Stimulated activated CD4-positive, alpha-beta T cell treated with anti-CD3 and anti-CD28 coated beads, Interleukin-12 subunit alpha, Interleukin-12 subunit beta, amount 100 ng/mL, for 24 hours (primary cell): ENCODE data around the gene PEX5.

Source experiments
- DNase-seq, 2 experiments: peaks; one replicate each; pipeline ENCODE4 v3.0.0-alpha.2; 2020; ENCODE audit warnings: low read depth in 2 of 2

Gene PEX5

DNA sequence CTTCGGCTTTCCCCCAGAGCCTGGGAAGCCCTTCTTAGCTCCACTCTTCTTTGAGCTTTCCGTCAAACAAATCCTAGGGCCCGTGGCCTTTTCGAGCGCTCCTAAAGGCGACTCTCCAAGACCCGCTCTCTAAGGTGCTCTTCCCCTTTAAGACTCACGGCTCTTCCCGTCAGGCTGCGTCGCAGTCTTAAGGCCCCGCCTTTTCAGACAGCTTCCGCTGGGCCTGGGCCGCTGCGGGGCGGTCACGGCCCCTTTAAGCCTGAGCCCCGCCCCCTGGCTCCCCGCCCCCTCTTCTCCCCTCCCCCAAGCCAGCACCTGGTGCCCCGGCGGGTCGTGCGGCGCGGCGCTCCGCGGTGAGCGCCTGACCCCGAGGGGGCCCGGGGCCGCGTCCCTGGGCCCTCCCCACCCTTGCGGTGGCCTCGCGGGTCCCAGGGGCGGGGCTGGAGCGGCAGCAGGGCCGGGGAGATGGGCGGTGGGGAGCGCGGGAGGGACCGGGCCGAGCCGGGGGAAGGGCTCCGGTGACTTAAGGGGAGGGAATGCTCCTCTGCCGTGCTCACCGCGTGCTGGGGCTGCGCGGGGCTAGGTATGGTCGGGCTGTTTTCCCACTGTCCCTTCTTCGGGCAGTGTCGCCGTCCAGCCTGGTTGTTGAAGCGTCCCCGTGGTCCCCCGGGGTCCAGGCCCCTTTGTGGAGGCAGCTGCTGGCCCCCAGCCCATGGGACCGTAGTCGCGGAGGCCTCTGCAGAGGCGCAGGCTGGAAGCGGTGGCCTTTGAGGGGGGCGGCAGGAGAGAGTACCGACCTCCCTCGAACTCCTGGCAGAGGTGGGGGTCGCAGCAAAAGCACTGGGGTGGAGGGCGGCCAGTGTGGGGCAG lies at the start of gene PEX5:
Gene PEX5 (plus strand): TSS at position 289 of the 870 bp plus-strand sequence. CDS start 692 bp downstream, outside the sequence.
- DNase-seq, result peak; percentile 67 to 75

DNA sequence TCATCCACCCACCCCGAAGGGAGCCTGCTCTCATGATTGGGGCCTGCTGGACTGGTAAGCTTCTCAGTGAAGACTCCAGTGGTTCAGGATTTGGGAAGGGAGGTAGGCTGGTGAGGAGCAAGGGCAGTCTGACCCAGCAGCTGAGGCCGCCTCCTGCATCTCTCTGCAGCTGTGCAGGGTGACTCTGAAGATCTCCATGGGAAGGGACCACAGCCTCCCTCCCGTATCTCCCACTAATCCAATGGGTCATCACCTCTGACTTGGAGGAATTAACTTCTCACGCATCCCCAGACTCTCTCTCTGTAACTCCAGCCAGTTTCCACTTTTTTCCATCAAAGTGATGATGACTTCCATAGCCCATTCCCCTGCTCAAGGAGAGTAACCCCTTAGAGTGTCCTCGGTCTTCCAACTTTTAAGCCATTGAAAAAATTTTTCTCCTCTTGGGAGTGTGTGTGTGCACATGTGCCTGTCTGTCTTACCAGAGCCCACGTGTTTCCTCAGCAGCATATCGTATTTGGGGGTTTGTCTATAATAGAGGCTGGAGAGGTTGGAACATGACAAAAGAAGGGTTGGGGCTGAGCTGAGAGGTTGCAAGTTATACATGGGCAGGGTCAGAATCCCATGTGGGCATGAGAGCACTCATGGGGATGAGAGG lies 48.0 kb upstream of the PEX5 start:
- DNase-seq, result no peak

DNA sequence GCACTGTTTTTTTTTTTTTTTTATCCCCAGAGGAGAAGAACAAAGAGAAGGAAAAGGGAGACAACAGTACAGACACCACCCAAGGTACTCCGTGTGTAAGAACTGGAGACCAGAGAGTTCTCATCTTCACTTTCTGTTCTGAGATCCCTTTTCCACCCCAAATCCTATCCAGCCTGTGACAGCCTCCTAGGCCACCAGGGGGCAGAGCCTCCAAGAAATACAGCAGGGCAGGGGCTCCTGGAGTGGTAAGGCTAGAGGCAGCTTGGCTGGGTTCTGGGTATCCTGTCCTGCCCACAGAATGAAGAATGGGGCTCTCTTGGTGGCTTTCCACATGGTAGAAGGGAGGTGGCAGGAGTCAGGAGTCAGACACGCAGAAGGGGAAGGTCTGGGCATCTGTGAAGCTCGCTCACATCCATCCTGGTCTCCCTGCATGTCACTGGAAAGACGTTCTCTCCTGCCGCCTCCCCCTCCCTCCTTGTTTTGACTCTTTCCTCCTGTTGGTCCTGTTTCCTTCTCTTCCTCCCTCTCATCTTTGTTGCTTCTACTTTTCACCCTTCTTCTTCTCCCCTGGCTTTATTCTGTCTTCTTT lies 47.3 kb upstream of the PEX5 start:
- peak in 1 of 2 experiments; percentile 52 for DNase-seq

DNA sequence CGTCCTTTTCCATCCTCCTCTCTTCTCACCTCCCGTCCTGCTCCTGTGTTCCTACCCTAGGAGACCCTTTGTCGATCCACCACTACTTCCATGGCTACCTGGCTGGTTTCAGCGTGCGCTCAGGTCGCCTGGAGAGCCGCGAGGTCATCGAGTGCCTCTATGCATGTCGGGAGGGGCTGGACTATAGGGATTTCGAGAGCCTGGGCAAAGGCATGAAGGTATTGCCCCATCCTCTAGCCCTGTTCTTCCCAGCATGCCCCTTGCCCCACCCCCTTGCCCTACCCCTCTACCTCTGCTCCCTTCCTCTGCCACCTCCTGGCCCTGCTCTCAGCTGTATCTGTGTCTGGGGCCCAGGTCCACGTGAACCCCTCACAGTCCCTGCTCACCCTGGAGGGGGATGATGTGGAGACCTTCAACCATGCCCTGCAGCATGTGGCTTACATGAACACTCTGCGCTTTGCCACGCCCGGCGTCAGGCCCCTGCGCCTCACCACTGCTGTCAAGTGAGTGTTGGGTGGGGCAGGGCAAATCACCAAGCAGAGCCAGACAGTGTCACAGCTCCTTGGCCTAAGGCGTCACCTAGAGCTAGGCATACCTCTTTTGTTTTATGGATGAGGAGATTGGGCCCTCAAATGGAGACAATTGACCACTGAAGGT lies 46.5 kb upstream of the PEX5 start:
- no peak for DNase-seq

DNA sequence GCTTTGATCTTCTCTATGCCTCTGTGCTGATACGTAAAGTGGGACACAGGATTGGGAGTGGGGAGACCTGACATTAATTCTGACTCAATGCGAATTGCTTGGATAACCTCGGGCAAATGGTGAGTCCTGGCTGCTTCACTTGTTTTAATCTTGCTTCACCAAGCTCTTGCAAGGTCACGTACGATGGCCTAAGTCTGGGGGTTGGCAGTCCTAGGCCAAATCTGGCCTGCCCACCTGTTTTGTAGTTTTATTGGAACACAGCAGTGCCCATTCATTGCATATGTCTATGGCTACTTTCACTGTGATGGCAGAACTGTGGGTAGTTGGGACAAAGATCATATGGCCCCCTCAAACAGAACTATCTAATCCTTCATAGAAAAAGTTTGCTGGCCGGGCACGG lies 45.9 kb upstream of the PEX5 start:
- DNase-seq, result no peak

DNA sequence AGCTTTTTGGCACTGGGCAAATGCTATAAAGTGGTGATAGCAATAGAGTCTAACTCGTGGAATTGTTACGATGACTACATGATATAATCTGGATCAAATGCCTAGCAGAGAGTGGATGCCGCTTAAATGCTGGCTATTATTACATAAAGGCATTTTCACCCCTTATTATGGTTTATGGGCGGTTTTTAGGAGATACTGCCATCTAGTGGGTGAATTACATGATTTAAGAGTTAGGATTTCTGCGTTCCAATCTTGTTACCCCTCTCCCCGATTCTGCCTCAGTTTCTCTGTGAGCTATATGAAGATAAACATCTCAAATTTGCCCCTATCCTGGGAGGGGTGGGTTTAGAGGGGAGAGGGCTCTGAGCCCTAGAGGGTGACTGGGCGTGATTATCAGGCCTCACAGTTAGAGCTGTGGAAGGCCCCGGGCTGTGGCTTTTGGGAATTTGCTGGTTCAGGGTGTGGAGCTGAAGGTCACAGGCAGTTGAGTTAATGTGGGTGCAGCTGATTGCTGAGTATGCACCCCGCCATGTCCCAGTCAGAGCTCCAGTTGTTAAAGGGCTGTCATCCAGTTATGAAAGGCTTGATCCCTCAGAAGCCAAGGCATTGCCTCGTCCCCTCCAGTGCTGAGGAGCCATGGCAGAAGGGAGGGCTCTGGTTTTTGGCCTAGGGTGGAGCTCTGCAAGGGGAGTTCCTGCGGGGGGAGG lies 44.9 kb upstream of the PEX5 start:
- no peak for DNase-seq

DNA sequence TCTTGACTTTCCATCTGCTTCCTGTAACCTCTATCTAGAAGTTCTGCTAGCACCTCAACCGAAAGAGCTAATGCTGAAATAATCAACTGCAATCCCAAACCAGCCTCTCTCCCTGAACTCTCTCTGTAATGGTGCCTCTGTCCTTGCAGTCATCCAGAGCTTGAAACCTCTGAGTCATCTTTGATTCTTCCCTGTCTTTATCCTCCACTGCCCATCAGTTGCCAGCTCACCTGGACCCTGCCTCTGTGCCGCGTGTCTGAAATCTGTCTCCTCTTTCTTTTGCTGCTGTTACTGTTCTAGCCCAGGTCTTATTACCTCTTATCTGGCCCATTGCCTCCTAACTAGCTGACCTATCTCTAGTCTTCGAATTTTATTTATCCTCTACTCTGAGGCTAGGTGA lies 43.8 kb upstream of the PEX5 start:
- DNase-seq, result no peak

DNA sequence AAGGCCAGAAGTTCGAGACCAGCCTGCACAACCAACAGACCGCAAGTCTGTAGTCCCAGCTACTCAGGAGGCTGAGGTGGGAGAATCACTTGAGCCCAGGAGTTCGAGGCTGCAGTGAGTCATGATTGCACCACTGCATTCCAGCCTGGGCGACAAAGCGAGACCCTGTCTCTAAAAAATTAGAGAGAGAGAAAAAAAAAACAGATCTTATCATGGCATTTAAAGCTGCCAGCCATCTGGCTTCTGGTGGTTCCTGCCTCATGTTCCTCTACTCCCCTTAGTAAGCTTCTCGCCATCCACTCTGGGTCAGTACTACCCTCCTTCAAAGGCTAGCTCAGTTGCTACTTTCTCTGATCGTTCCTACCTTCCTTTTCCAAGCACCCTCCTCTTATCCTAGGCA lies 43.3 kb upstream of the PEX5 start:
- no peak for DNase-seq

DNA sequence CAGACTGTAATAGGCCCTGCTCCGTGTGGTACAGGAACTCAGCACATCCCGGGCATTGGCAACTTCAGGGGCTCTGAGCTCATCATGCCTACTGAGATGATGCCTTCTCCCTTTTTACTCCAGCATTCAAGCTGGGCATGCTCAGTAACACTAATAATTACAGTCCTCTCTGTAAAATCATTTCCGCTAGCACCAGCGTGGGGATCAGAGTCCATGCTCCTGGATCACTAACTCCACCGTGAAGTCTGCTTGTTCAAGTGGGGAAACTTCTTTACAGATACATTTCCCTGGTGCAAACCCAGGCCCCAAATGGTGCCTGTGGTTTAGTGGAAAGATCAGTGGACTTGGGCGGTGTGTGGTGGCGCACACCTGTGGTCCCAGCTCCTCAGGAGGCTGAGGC lies 42.6 kb upstream of the PEX5 start:
- no peak for DNase-seq

DNA sequence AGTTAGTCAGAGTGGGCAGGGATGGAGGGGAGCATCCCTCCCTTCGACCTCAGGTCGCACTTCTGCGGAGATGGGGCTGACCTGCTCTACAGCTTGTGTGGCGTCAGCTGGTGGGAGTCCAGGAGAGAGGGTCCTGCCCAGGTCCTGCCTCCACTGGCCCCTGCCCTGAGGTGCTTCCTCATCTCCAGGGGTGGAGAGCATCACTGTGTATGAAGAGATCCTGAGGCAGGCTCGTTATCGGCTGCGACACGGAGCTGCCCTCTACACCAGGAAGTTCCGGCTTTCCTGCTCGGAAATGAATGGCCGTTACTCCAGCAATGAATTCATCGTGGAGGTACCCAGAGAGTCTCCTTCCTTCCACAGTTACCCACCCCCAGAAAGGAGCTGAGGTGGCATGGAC lies 39.1 kb upstream of the PEX5 start:
- no peak for DNase-seq

DNA sequence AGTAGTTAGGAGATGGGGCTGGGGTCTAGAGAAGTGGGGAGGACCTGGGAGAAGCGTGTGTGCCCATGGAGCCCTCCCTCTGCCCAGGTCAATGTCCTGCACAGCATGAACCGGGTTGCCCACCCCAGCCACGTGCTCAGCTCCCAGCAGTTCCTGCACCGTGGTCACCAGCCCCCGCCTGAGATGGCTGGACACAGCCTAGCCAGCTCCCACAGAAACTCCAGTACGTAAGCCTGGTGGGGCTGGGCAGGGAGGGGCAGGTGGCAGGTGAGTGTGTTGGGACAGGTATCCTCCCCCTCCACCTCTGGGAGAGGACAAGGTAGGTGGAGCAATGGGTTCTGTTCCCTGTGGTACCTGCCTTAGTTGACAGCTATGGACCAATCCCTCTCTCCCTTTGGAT lies 38.6 kb upstream of the PEX5 start:
- DNase-seq, result no peak

DNA sequence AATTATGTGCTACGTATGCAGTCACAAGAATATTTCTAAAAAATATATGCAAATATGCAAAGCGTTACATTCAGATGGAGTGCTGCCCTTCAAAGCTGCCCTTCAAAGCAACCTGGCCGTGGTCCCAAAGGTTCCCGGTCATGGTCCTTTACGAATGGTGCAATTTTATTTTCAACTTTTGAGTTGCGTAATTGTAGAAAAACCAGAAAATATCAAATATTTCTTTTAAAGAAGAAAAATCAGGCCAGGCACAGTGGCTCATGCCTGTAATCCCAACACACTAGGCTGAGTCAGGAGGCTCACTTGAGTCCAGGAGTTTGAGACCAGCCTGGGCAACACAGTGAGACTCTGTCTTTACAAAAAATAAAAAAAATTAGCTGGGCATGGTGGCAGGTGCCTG lies 38.0 kb upstream of the PEX5 start:
- no peak for DNase-seq

DNA sequence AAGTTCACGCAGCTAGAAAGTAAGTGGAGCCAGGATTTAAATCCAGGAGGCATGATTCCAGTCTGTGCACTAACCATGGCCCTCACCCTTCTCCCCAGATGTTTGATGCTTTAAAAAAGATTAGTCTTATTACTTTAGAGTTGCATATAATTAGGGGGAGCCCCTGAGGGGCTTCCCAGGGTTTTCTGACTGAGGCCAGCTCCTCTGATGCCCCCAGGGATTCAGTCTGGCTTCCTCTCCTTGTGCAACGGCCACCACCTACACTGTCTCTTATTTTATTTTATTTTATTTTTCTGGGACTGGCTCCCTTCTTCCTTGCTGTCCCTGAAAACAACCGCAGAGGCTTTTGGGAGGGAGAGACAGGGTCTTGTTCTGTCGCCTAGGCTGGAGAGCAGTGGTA lies 36.7 kb upstream of the PEX5 start:
- DNase-seq, result no peak

DNA sequence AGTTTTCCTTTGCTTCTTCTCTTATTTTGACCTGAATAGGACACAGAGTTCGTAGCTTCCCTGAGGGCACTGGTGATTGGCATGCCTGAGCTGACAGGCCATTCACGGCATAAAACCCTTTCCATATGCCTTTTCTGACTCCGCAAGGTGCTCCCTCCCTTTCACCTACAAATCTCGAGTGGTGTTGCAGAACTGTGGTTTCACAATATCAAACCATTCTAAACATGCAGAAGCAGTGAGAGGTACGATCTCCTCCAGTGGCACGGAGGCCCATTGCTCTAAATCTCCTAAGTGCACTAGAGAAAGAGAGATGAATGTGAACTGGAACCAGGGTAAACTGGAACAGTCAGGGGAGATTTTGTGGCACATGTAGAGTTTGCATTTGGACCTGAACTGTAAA lies 35.4 kb upstream of the PEX5 start:
- no peak for DNase-seq

DNA sequence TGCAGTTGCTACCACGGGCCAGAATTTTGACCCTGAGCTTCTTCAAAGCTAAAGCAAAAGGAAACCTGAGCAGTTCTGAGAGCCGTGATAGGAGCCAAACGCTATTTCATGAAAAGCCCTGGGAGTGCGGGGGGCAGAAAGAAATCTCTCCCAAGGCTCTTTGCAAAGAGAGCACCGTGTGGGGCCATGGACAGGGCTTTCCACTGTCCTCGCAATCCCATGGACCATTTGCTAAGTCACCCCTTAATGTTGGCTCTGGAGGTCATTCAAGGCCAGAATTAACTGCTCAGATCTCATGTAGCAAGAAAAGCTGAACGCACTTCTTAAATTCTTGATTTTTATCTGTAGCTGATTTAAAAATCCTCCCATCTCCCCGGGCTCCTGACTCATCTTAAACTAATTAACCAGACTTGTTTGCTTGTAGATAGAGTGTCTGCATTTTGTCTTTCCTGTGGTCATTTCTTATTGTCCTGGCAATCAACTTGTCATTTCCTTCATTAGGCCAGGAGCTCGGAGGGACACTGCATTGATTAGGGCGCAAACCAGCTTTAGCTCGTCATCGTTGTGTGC lies 34.5 kb upstream of the PEX5 start:
- DNase-seq, result no peak

DNA sequence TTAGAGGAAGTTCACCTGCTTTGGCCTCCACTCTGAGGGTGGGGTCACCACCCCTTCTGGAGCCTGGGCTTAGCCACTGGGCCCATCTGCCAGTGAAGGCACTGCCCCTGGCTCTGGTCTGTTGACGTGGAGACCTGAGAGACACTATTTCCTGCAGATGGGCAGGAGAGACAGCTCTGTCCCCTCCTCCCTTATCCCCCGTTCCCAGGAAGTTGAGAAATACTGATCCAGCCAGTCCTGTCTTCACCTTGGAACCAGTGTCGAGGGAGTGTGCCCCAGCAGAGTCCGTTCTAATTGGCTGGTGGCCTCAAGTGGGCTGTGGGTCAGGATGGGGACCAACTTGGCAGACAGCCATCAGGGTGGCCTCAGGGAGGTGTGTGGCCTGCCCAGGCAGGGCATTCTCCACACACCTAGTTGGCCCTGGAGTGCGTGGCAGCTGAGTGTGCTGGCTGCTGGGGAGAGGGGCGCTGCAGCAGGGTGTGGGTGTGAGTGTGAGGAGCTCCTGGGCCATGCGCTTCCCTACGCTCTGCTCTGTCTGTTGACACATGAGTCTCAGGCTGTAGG lies 33.9 kb upstream of the PEX5 start:
- DNase-seq, result no peak

DNA sequence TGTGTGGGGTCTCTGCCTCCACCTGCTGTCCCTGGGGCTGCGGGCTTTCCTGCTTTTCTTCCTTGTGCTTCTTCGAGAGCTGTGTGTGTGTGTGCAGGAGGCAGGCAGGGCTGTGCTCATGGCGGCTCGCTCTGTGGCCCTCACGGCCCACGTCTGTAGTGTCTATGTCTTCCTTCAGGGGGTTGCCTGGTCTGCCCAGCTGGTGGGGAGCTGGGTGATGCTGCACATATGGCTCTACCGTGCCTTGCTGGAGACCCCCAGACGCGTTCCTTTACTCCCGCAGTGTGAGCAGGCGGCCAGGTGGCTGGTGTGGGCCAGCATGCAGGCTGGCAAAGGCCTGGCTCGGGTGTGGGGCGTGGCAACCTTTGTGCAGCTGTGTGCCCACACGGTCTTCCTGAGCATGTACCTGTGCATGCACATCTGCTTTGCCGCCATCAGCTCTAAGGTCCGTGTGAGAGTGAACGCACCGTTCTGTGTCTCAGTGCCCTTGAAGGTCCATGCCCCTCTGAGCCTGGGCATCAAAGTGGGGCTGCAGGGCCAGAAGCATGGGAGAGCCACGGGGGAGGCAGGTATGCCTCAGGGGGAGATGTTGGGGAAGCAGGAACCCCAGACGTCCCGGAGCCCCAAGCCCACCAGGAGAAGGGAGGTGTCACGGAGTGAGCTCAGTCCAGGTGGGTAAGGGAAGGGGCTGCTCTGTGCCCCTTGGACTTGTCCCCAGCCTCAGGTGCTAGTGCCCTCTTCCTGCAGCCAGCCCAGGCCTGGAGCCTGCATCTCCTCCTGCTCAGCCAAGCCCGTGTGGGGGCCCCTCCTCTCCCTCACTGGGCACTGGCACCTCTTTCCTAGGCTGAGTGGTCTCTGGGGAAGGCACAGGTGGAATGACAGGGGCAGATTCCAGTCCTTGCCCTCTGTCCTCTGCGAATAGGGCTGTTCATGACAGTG lies 33.0 kb upstream of the PEX5 start:
- DNase-seq, result no peak

DNA sequence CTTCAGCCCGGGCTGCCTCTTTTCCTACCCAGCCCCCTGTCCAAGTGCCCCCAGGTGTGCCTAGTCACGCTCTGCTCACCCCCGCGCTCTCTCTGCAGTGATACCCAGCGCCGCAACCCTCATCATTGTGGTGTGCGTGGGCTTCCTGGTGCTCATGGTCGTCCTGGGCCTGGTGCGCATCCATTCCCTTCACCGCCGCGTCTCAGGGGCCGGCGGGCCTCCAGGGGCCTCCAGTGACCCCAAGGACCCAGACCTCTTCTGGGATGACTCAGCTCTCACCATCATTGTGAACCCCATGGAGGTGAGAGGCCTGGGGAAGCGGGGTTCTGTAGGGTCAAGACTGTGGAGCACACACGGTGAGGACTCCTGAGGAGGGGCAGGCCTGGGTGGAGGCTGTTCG lies 32.1 kb upstream of the PEX5 start:
- no peak for DNase-seq

DNA sequence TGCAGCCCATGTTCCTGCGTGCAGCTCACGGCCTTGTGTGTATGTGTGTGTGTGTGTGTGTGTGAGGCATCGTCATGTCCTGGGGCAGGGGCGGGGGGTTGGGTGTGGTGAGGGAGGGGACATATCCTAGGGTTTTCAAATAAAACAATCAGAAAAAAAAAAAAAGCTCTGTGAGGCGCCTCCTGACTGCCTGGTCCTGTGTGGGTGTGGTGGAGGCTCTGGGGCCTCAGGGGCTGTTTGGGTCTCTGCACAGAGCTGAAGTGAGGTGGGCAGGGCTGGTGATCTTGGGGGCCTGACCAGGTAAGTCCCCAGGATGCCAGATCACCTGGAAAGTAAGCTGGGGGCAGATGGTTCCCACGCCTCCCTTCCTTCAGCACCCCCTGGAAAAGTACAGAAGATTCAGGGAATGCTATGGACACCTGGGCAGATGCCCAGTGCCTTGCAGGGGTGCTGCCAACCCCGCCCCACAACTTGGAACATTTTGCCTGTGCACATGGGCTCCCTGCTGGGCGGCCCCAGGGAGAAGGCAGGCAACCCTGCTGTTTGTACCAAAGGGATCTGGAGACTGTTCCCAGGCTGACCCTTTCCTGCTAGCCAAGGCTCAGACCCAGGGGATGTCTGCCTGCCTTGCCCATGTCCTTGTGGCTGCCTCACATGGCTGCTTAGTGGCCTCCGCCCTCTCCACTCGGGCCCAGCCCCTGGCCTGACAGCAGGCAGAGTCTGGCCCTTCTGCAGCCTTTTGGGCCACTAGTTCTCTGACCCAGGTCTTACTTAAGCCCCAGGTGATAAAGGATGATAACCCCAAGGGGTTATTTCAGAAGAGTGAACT lies 30.5 kb upstream of the PEX5 start:
- no peak for DNase-seq
